Activated CD4-positive, alpha-beta T cell treated with anti-CD3 and anti-CD28 coated beads, Interleukin-2, Interleukin-4, amounts not matched to agents 100 ng/mL and 50 ng/mL, durations not matched to agents 16 hours and 8 hours (primary cell): ENCODE measurements around the gene OTUB2.
A peak's percentile ranks its signal among the peaks of the same experiment; 100 is the strongest.

Experiments used
- DNase-seq: peaks from one replicate; pipeline ENCODE4 v3.0.0-alpha.2; 2020; ENCODE audit warnings: low spot score

The OTUB2 gene

GRCh38 chr14:94026173-94026888 lies at the start of gene OTUB2:
OTUB2 (plus strand) TSS chr14:94026340; CDS start chr14:94026538, 198 bp downstream.
- peak; percentile 98 for DNase-seq

GRCh38 chr14:93976477-93977057 lies 49.6 kb upstream of the OTUB2 start, which contains the start of gene ASB2:
ASB2 (minus strand) TSS chr14:93976570; CDS start chr14:93964539, 12,031 bp downstream.
- DNase-seq, result peak; percentile 81

DNA sequence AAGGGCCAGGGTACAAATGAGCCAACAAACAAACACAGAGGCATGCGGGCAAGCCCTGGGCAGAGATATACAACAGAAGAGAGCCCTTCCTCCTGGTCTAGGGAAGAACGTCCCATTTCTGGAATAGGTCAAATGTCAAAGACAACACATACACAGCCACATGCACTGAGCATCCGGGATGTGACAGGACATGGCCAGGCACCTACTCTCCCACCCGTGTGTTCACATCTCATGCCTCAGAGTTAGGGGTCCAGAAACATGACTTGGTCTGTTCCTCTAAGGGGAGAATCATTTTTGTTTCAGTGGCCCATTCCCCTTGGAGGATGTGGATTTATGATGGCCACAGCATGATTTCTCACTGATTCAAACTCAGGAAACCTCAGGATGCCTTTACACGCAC lies 49.0 kb upstream of the OTUB2 start:
- no peak for DNase-seq

GRCh38 chr14:93977790-93978581 lies 48.2 kb upstream of the OTUB2 start:
- DNase-seq, result peak; percentile 95

DNA sequence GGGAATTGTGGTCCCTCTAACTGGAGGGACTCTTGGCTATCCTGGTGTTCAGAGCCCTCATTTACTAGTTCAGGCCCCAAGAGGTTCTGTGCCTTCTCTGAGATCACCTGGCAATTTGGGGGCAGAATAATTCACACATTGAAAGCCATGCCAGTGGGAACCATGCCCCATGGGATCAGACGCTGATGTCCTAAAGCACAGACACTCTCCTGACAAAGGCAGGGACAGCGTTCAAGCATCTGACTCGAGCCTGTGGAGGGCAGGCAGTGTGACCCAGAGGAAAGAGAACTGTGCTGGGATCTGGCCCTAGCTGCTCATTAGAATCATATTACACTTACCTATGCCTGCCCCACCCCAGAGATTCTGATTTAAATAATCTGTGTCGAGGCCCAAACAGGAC lies 47.4 kb upstream of the OTUB2 start:
- no peak for DNase-seq

GRCh38 chr14:93980456-93981201 lies 45.5 kb upstream of the OTUB2 start:
- no peak for DNase-seq

DNA sequence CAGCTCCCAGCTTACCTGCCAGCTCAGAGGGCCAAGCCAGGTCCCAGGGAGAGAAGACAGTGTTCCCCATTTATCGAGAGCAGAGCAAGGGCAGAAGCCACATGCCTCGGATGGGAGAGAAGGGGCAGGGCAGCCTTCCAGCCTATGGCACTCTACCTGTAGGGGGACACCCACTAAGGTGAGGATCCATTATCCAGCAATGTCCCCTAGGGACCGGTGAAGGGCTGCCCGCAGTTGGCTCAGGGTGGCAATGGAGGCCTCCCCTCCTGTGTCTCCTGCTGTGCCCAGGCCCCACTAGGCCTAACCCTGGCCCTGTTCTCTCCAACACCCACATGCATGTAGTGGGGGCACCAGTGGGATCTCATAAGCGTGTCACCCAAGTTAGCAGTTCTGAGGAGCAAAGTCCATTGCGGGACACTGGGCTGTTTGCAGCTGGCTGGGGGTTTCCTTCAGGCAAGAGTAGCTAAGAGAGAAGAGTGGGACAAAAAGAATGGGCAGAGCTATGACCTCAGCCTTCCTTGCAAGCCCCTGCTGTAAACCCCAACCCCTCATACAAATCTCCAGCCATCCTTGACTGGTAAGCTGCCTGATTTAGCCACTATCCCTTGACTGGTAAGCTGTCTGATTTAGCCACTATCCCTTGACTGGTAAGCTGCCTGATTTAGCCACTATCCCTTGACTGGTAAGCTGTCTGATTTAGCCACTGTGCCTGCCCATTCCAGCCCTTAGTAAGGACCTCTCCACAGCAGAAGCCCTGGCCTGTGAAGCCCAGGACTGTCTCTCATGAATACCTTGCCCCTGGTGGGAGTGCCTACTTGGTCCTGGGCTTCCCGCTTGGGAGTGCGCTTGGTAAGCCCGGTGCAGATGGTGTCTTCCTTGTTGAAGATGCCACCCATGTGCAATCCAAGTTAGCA lies 44.6 kb upstream of the OTUB2 start:
- no peak for DNase-seq

DNA sequence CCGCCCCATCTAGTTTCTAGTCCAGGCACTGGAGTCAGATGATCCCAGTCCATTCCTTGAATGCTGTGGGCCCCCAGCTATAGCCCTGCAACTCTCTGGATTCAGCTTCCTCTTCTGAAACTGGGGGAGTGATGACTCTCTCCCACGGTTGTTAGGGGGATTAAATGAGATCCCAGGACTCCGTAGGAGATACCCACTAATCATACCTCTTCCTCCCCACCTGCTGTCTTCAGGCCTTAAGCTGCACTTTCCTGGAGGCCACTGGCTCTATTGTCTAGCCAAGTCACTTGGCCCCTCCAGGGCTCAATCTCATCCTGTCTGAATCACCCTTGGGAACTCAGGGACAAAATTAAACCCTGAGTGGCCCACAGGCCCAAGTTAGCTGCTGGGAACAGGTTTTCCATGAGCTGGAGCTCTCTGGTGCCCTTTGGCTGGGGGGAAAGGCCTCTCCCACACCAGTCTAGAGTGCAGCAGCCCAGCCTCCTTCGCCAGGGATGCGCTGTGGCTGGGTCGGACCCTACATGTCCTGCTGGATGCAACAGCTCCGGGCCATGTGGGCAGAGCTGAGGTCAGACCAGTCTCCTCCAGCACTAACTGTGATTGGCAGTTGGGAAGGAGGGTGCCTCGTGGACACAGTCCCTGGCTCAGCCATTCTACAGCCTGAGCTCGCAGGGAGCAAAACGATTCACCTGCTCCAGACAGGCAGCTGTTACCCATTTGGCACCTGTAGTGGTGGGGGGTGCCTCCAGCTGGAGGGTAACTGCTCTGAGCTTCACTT lies 43.7 kb upstream of the OTUB2 start:
- no peak for DNase-seq

DNA sequence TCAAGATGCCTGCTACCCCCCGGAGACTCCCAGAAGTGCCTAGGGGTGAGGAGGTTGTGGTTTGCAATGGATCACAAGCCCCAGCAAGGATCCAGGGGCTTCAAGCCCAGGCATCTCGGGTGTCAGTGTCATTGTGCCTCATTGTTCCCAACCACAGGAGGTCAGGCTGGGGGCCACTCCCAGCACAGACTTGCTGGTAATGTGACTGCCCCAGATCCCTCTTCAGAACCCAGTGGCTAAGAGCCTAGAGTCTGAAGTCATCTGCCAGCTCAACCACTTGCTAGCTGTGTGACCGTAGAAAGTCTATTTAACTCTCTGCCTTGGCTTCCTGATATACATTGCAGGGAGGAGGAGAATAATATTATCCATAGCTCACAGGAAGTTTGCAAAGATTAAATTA lies 42.1 kb upstream of the OTUB2 start:
- DNase-seq, result no peak

DNA sequence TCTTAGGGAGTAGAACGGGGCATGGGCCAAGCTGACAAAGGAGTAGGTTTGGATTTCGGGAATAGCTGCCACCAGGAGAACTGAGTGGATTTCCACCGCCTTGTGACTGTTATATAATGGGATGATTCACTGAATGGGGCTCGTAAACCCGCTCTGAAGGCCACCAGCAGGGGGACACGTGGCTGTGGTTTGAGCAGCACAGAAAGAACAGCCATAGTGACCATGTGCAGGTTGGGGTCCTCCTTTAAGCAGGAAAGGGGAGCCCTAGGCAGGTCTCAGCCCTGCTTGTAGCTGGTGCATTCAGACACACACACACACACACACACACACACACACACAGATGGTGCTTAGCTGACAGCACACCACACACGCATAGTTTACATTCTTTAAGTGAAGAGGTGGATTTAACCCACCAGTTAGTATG lies 41.1 kb upstream of the OTUB2 start:
- no peak for DNase-seq

- DNase-seq, result no peak
Observed at GRCh38 chr14:93986955-93987354, 39.2 kb upstream of the OTUB2 start.

GRCh38 chr14:93987376-93987775 lies 38.8 kb upstream of the OTUB2 start:
- no peak for DNase-seq

GRCh38 chr14:93987815-93988476 lies 38.2 kb upstream of the OTUB2 start:
- no peak for DNase-seq

DNA sequence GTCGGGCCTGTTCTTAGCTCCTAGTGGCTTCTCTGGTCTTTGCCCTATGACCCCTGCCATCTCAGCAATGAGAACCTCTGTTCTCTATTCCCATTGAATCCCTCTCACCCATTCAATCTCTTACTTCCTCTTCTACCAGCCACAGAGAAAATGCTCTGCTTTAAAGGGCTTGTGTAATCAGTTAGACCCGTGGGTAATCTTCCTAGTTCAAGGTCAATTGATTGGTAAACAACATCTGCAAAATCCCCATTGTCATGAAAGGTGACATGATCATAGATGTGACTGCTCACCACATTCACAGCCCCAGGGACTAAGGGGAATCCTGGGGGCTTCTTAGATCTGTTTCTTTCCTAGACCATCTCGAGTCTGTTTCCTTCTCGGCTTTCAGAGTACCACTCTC lies 36.2 kb upstream of the OTUB2 start:
- DNase-seq, result no peak

- DNase-seq, result no peak
Observed at GRCh38 chr14:93991212-93991611, 34.9 kb upstream of the OTUB2 start.

DNA sequence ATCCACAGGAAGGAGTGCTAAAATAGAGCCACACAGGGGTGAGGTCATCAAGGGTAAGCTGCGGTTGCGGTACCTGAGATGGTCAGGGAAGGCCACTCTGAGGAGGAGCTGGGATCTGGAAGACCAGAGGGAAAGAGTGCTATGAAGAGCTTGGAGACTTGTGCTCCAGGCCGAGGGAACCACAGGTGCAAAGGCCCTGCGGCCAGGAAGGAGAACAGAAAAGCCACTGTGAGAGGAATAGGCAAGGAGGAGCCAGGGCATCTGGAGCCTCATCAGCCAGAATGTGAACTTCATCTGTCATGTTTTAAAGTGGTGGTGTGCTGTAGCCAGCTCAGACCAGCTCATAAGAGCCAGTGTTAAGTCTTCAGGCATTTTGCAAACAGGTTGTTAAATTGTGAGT lies 34.5 kb upstream of the OTUB2 start:
- DNase-seq, result no peak

- DNase-seq, result no peak
Observed at GRCh38 chr14:93993382-93993781, 32.8 kb upstream of the OTUB2 start.

DNA sequence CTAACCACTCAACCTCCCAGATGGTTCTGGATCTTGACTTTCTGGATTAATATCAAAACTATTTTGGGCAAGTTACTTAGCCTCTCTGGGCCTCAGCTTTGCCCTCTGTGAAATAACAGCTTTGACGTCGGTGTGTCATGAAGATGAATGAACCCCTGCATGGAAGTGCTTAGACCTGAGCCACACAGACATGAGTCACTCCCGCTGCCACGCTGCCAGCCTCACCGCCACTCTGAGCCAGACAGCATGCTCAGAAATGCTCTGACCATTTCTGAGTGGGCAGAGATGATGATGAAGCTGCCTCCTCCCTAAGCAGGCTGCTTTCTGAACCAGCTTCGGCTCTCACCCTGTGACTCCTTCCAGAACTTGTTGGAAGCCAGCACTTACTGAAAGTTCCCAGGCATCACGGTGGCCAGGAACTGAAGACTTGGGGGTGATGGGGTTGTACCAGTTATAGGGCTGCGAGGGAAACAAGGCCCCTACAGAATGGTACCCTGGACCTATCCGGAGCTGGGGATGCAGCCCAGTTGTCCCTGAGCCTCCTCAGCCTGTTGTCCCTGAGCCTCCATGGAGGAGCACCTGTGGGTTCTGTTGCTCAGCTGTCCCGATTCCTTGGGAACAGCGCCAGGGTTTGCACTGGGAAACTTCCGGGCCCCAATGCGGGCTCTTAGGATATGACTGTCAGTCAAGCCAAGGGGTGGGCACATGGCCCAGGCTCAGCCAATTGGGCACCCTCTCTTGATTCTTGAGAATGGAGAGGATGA lies 31.0 kb upstream of the OTUB2 start:
- peak; percentile 39 for DNase-seq

- DNase-seq, result no peak
Observed at GRCh38 chr14:93996130-93996695, 29.9 kb upstream of the OTUB2 start.
